Left kidney (tissue), 8 donors: ENCODE results near the gene CNOT4. TPM values are rescaled to one million over a fixed set of nuclear protein-coding genes. Genes with fewer than 3 reads are reported as not detected.

Source experiments
- DNase-seq: peaks from one replicate; pipeline ENCODE4 v3.0.0-alpha.2; 2013
- long read RNA-seq, 8 donors: transcript quantifications; one replicate each; lab custom pipeline, GENCODE V29; 2026
- polyA plus RNA-seq: library from polyadenylated mRNA; unstranded; fragments of 120-200 nt; gene quantifications from one replicate; pipeline ENCODE4 v1.2.1, GENCODE V29; 2013; ENCODE audit not compliant: insufficient read length

CNOT4 gene
- 38.2 TPM for polyA plus RNA-seq
- long read RNA-seq, donor 1, partial matches to known transcripts = 14 of 15 reads
- long read RNA-seq, donor 1, other reads (novel, unspliced or antisense) = 0 of 15 reads
- long read RNA-seq, donor 2, partial matches to known transcripts = 9 of 9 reads
- long read RNA-seq, donor 2, other reads (novel, unspliced or antisense) = 0 of 9 reads
- long read RNA-seq, donor 3, partial matches to known transcripts = 5 of 9 reads
- long read RNA-seq, donor 3, other reads (novel, unspliced or antisense) = 0 of 9 reads
- long read RNA-seq, donor 4 = 0 reads
- long read RNA-seq, donor 5, partial matches to known transcripts = 68 of 69 reads
- long read RNA-seq, donor 5, other reads (novel, unspliced or antisense) = 0 of 69 reads
- long read RNA-seq, donor 6, full-length matches to known transcripts = 3 of 3 reads
- long read RNA-seq, donor 6, partial matches to known transcripts = 0 of 3 reads
- long read RNA-seq, donor 6, other reads (novel, unspliced or antisense) = 0 of 3 reads
- long read RNA-seq, donor 7, partial matches to known transcripts = 15 of 17 reads
- long read RNA-seq, donor 7, other reads (novel, unspliced or antisense) = 0 of 17 reads
- long read RNA-seq, donor 8 = 0 reads

DNA sequence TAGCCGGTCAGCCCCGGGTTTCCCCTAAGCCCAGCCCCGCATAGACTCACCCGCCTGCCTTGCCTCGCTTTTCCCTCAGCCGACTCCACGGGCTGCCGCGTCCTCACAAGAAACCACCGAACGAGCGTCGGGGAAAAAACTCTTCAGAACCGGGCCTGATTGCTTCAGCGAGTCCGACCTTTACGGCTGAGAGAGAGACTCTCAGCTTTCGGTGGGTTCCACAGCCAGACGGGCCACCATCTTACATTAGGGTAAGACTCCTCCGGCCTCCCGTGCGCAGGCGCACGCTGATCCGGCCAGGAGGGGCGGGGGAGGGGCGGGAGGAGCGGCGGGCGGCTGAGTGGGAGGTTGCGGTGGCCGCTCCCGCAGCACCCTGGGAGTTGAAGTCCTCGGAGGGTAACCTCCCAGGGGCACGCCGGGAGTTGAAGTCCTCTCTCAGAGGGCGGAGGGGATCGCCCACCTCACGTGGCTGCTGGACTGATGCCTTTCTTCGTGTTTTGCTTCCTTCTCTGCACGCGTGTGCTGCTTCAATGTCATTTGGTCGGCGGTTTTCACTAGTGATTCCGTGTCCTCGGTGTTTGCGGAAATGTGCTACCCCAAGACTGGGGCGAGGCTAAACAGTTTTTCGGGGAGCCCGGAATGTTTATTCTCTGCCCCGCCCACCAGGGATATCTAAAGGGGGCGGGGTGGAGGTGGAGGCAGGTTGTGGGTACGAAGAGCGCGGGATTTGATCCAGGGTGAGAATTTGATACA, at the start of gene CNOT4:
Gene CNOT4 (minus strand): TSS at position 264 of the 753 bp plus-strand sequence. CDS start 71,771 bp downstream, outside the sequence.
- DNase-seq = peak; percentile 95

DNA sequence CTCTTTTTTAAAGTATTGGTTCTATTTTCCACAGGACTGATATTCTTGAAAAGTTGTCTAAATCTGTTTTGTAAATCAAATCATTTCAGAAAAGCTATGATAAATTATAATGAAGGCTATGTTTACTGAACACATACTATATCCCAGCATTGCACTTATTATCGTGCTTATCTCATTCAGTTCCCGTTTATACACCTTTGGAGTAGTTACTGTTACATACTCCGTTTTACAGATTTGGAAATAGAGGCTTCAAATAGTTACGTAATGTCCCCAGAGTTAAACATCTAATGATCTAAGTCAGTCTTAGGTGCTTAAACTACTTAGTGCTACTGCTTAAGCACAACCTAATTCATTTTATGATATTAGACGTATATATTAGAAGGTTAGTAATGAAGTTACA, 49.0 kb upstream of the CNOT4 start:
- DNase-seq = no peak

- DNase-seq = peak; percentile 70
Observed at GRCh38 chr7:135558337-135558767, 48.5 kb upstream of the CNOT4 start.

DNA sequence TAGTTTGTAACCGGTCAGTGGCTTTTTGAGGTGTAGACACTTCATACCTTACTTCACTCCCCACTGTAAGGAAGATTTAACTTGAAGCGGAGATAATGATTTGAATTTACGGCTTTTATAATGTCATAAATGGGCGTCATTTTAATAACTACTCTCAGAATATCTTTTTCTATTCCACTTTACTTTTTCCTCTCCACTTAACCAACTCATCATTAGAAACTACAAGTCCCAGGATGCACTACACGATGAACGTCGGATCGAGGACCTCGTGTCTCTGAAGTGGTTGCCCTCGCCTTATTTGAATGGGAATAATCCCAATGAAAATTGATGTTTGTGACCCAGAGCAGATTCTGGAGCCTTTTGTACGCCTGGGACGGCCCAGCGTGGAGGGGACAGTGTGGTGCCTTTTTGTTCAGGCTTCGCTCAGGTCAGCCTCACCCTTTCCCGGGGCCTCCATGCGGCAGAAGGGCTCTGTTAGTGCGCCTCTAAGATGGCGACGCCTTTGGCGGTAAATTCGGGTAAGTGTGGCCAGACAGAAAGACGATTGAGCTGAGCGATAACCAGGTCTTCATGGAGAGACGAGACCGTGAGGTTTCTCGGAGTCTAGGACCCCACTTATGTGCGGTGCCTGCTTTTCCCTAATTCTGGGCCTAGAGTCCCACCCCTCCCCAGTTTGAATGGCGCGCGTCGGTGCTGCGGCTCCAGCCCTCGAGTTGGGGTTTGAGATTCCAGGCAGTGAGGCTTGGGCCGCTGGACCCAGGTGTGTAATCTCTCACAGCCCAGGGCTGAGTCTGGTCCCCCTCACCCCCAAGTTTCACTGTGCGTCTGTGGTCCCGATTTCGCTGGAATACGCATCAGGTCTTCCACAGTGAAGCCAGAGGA, 47.8 kb upstream of the CNOT4 start, which contains the start of gene NUP205:
Gene NUP205 (plus strand): TSS at position 463 of the 882 bp plus-strand sequence. CDS start 28 bp downstream, at position 491.
- DNase-seq = peak; percentile 86

- DNase-seq = no peak
Observed at GRCh38 chr7:135553346-135553745, 43.4 kb upstream of the CNOT4 start.

- DNase-seq = no peak
Observed at GRCh38 chr7:135552148-135552547, 42.2 kb upstream of the CNOT4 start.

DNA sequence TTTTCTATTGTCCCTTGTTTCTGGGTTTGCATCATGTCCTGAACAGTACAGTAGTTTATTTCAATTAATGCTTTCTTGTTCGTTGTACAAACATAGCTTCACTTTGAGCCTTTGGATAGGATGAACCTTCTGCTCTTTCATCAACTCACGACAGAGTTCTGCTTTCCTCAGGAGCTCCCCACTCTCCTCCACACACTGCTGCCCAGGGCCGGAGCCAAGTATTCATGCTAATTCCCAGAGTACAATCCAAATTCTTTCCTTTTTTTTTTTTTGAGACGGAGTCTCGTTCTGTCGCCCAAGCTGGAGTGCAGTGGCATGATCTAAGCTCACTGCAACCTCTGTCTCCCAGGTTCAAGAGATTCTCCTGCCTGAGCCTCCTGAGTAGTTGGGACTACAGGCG, 40.3 kb upstream of the CNOT4 start:
- no peak for DNase-seq

- DNase-seq = no peak
Observed at GRCh38 chr7:135541029-135541428, 31.1 kb upstream of the CNOT4 start.

DNA sequence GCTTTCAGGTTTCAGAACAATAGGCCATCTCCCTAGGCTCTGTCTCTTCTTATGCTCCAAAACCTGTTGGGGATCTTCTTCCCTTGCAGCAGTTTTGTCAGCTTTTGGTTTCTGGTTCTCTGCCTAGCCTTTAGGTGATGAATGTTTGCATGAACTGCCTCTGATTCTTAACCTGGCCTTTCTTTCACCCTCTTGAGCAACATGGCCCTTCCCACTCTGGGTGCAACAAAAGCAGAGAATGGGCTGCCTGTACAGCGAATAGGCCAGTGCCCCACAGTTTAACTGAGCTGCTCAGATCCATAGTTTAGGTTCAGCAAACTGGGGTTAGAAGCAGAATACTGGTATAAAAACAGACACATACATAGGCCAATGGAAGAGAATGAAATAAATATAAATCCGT, 29.7 kb upstream of the CNOT4 start:
- DNase-seq = no peak

GRCh38 chr7:135538376-135538775, 28.5 kb upstream of the CNOT4 start:
- no peak for DNase-seq

GRCh38 chr7:135537905-135538304, 28.0 kb upstream of the CNOT4 start:
- DNase-seq = no peak

DNA sequence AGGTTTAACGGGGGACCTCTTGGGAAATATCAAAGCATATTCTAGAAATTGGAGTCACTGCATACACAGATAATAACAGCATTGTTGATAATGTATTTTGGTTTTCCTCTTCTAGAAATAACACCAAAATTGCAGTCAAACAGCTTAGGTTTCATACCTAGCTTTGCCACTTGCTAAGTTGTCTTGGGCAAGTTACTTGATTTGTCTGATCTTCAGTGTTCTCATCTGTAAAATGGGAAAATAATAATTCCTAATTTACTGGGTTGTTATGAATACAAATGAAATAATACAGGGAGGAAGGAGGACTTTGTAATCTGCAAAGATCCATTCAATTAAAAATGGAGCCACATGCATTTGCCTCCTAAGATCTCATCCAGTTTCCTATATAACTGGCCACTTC, 27.6 kb upstream of the CNOT4 start:
- DNase-seq = no peak

- DNase-seq = no peak
Observed at GRCh38 chr7:135536150-135536549, 26.2 kb upstream of the CNOT4 start.

GRCh38 chr7:135527025-135527424, 17.1 kb upstream of the CNOT4 start:
- DNase-seq = no peak

DNA sequence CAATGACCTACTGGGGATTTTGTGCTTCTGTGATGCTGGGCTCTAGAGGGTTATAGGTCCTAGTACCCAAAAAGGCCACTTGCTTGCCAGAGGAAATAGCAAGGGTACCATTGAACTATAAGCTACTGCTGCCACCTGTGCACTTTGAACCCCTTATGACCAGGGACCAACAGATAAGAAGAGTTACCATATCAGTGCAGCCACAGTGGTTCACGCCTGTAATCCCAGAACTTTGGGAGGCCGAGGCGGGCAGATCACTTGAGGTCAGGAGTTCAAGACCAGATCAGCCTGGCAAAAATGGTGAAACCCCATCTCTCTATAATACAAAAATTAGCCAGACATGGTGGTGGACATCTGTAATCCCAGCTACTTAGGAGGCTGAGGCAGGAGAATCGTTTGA, 15.5 kb upstream of the CNOT4 start:
- DNase-seq = no peak

DNA sequence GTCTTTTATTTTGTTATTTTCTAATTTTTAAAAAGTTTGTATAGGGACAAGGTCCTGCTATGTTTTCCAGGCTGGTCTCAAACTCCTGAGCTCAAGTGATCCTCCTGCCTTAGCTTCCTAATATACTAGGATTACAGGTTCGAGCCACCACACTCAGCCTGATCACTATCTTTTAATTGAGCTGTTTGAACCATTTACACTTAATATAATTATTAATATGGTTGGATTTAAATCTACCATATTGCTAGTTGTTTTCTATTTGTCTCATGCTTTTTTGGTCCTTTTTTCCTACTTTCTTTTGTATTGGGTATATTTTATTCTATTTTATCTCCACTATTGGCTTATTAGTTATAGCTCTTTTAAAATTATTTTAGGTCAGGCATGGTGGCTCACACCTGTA, 13.2 kb upstream of the CNOT4 start:
- DNase-seq = no peak

GRCh38 chr7:135522509-135522908, 12.6 kb upstream of the CNOT4 start:
- no peak for DNase-seq

- DNase-seq = no peak
Observed at GRCh38 chr7:135519871-135520270, 10.0 kb upstream of the CNOT4 start.

- DNase-seq = no peak
Observed at GRCh38 chr7:135519233-135519688, 9.4 kb upstream of the CNOT4 start.

GRCh38 chr7:135518748-135519147, 8.8 kb upstream of the CNOT4 start:
- DNase-seq = no peak

DNA sequence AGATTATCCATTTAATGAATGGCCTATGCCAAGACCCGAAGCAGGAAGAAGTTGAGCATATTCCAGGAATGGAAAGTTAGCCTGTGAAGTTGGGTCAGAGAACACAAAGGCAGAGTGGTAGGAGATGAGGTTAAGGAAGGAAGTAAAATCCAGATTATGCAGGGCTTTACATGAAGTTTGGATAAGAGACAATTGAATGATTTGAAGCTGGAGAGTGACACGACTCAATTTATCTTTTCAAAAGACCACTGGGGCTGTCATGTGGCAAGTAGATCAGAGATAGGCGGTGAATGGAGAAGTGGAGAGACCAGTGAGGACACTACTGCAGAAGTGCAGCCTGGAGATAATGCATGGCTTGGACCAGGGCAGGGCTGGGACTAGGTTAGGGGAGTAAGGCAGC, 7.2 kb upstream of the CNOT4 start:
- DNase-seq = no peak

- no peak for DNase-seq
Observed at GRCh38 chr7:135514856-135515255, 5.0 kb upstream of the CNOT4 start.
